Activated CD4-positive, alpha-beta T cell treated with anti-CD3 and anti-CD28 coated beads, Interleukin-2, amount 10 ng/mL, durations not matched to agents 7 days and 5 days (primary cell): ENCODE data around the gene ASTN1. TPM values are rescaled to one million over a fixed set of nuclear protein-coding genes. Genes with fewer than 3 reads are reported as not detected.

Experiments used
- CTCF ChIA-PET: fragments of 350-600 bp; sonication (Branson Sonifier 250); formaldehyde crosslinking; loops from one replicate; lab custom pipeline; 2021; ENCODE audit warnings: antibody characterized with exemption; lab: Charles Lee
- POLR2A ChIA-PET: fragments of 350-600 bp; sonication (Branson Sonifier 250); formaldehyde crosslinking; loops from one replicate; lab custom pipeline; 2021; ENCODE audit warnings: antibody characterized with exemption; lab: Charles Lee
- DNase-seq: peaks from one replicate; pipeline ENCODE4 v3.0.0-alpha.2; 2020
- H3K27ac Mint-ChIP-seq: one replicate; pipeline ENCODE4 v1.8.0; 2021; ENCODE audit warnings: mild to moderate bottlenecking, moderate library complexity, mixed read lengths
- H3K27me3 Mint-ChIP-seq: one replicate; pipeline ENCODE4 v1.8.0; 2021; ENCODE audit warnings: mixed read lengths
- H3K36me3 Mint-ChIP-seq: one replicate; pipeline ENCODE4 v1.8.0; 2021; ENCODE audit warnings: low read depth, mixed read lengths
- H3K4me1 Mint-ChIP-seq: one replicate; pipeline ENCODE4 v1.8.0; 2021; ENCODE audit warnings: mixed read lengths
- H3K4me3 Mint-ChIP-seq: one replicate; pipeline ENCODE4 v1.8.0; 2021; ENCODE audit warnings: mild to moderate bottlenecking, moderate library complexity, mixed read lengths
- H3K9me3 Mint-ChIP-seq: one replicate; pipeline ENCODE4 v1.8.0; 2021; ENCODE audit warnings: mixed read lengths
- total RNA-seq, 2 experiments: library from RNA; stranded (reverse); gene quantifications; one replicate each; pipeline ENCODE4 v1.2.3, GENCODE V29; 2021

The ASTN1 gene
- total RNA-seq, 2 experiments from 2014 or later = not detected

DNA sequence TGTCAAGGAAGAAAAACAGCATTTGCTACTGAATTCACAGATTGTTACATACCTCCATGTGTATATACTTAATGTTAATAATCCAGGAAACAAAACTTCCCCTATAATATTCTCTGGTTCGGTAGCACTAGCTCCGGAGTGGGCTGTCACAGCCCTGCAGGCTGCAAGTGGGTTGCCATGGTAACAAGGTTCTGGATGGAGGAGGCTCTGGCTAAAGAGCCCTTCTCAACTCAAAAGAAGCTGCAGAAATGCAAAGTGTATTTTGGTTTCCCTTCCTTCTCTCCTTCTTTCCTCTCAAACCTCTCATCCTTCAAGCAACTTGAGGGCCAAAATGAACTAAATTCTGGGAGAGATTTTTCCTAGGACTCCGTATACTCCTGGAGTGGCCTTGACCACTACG, 45.2 kb downstream of the ASTN1 start:
- no peak for DNase-seq
- ChIA-PET POLR2A (no interaction called here), CTCF (no interaction called here)
- Mint-ChIP-seq H3K9me3 (no peaks in the 10 kb centered on the region), H3K4me1 (no peaks in the 10 kb centered on the region), H3K27me3 (no peaks in the 10 kb centered on the region), H3K4me3 (no peak overlapping the region), H3K36me3 (no peaks in the 10 kb centered on the region), H3K27ac (no peak overlapping the region)

DNA sequence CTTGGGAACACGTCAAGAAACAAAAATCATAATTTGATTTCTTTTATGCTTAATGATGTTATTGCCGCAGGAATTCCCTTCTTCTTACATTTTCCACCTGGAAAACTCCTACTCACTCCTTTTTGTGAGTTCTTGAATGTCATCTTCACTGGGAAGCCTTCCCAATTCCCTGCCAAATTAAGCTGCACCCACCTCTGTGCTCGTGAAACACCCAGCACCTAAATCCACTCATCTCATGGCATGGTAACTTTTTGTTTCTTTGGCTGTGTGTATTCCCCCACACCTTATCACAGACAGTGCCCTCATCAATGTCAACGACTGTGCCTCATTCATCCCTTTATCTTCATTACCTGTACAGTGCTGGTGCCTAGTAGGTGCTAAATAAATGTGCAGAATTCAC, 45.6 kb downstream of the ASTN1 start:
- ChIA-PET CTCF (no interaction called here), POLR2A (no interaction called here)
- H3K36me3 Mint-ChIP-seq = no peaks in the 10 kb centered on the region
- H3K27ac Mint-ChIP-seq = no peak overlapping the region
- no peaks in the 10 kb centered on the region for H3K27me3 Mint-ChIP-seq
- H3K9me3 Mint-ChIP-seq = no peaks in the 10 kb centered on the region
- H3K4me3 Mint-ChIP-seq = no peak overlapping the region
- no peaks in the 10 kb centered on the region for H3K4me1 Mint-ChIP-seq
- DNase-seq = no peak

DNA sequence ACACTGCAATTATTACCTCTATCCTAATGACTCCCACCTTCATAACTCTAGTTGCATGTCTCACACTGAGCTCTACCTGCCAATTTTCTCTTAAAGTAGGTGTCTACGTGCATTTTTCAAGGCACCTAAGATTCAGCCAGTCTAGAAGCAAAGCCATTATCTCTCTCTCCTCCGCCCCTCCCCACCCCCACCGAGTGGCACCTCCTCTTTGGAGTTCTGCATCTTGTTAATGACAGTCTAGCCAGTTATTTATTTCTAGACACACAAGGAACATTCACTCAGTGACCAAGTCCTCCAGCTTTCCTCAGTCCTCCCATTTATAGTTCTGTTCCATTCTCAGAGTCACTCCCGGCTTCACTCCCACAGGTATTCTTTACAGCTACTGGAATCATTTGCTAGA, 47.6 kb downstream of the ASTN1 start:
- H3K4me3 Mint-ChIP-seq = no peak overlapping the region
- no peaks in the 10 kb centered on the region for H3K4me1 Mint-ChIP-seq
- H3K27ac Mint-ChIP-seq = no peak overlapping the region
- DNase-seq = no peak
- ChIA-PET CTCF (no interaction called here), POLR2A (no interaction called here)
- H3K27me3 Mint-ChIP-seq = no peaks in the 10 kb centered on the region
- no peaks in the 10 kb centered on the region for H3K9me3 Mint-ChIP-seq
- no peaks in the 10 kb centered on the region for H3K36me3 Mint-ChIP-seq

DNA sequence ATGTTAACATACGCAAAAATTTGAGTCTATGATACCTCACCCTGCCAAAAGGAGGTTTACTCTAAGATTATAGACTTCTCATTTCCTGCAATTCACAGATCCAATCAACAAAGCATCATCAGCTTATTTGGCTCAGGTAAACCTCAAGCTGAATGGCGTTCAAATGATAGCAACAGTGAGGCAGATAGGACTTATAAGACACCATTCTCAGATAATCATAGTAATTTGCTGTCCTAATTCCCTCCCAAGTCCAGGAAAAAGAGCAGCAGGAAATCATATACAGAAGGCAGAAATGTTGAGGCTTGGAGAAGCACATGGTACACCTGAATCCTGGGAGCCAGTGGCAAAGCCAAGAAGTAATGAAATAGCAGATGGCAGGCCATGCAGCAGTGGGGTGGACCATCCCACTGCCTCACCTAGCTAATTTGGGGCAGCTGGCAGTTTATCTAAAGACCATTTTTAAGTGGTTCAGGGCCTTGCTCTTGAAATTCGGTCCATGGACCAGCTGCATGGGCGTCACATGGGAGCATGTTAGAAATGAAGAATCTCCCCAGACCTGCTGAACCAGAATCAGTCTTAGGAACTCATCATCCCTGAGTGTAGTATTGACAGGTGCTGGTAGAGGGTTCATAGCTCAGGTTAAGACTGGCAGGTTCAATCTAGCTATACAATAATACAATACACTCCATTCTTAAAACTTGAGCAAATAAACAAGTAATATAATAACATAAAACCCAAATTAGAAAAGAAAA, 57.7 kb downstream of the ASTN1 start:
- Mint-ChIP-seq H3K36me3 (no peaks in the 10 kb centered on the region), H3K9me3 (no peaks in the 10 kb centered on the region), H3K4me3 (no peak overlapping the region), H3K27ac (no peak overlapping the region), H3K27me3 (no peaks in the 10 kb centered on the region), H3K4me1 (no peaks in the 10 kb centered on the region)
- POLR2A ChIA-PET = no interaction called here
- CTCF ChIA-PET = no interaction called here
- DNase-seq = no peak

DNA sequence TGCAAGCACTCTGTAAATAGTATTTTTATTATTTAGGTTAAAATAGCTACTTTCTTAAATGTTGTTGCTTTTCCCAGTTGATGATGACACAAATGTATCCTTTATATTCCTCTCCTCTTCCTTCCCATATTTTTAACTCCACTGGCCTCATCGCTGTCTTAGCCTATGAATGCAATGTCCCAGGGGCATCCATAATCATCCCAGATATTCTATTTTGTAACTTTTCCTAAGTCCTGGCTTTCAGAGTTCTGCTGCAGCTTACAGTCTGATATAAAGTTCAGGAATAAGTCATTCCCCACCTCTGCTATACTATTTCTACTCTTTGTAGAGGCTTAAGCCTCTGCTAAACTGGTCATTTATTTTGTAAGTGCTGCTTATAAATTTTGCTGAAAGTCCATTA, 58.3 kb downstream of the ASTN1 start:
- no peak overlapping the region for H3K27ac Mint-ChIP-seq
- ChIA-PET CTCF (no interaction called here), POLR2A (no interaction called here)
- H3K36me3 Mint-ChIP-seq = no peaks in the 10 kb centered on the region
- no peak for DNase-seq
- H3K9me3 Mint-ChIP-seq = no peaks in the 10 kb centered on the region
- no peaks in the 10 kb centered on the region for H3K4me1 Mint-ChIP-seq
- H3K4me3 Mint-ChIP-seq = no peak overlapping the region
- no peaks in the 10 kb centered on the region for H3K27me3 Mint-ChIP-seq

DNA sequence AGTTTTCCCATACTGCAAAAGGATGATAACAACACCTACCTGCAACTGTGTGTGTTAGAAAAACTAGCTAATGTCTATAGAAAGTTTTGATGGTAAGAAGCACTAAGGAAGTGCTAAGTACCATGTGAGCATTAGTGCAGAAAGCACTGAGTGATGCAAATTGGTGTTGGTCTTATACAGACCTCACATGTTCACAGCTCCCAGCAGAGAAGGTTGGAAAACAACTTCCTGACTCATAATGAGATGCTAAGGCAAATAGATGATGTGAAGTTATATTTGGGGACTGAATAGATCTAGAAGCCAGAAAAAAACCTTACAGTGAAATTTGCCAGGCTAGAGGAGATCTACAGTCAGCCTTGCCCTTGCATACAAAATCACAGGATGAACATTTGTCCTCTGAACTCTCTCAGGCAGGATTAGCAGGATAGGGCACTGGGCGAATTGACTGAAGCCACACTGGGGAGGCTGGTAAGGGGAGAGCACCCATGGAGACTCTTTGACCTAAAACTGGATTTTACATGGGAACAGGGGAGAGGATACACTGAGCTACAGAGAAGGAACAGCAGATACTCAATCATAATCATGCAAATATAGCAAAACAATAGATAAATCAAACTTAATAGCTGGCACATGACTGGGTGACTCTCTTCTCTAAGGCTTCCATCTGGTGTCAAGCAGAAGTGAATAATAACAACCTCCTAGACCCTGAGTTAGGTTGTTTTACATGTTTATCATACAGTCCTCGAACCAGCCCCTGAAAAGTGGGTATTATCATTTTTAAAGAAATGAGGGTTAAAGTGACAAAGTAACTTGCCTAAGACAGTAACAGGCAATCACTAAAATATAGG, 61.3 kb downstream of the ASTN1 start:
- no peaks in the 10 kb centered on the region for H3K4me1 Mint-ChIP-seq
- no peaks in the 10 kb centered on the region for H3K36me3 Mint-ChIP-seq
- no peak overlapping the region for H3K27ac Mint-ChIP-seq
- POLR2A ChIA-PET = no interaction called here
- CTCF ChIA-PET = no interaction called here
- DNase-seq = no peak
- H3K9me3 Mint-ChIP-seq = no peaks in the 10 kb centered on the region
- H3K27me3 Mint-ChIP-seq = no peaks in the 10 kb centered on the region
- H3K4me3 Mint-ChIP-seq = no peak overlapping the region

DNA sequence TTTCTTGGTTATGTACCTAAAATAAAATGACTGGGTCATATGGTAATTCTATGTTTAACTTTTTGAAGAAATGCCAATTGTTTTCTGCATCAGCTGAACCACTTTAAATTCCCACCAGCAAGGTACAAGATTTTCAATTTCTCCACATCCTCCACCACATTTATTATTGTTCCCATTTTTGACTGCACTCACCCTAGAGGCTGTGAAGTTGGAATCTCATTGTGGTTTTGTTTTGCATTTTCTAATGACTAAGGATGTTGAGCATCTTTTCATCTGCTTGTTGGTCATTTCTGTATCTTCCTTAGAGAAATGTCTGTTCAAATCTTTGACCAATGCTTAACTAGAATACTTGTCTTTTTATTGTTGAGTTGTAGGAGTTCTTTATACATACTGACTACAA, 72.5 kb downstream of the ASTN1 start:
- ChIA-PET POLR2A (no interaction called here), CTCF (no interaction called here)
- Mint-ChIP-seq H3K27me3 (no peaks in the 10 kb centered on the region), H3K36me3 (no peaks in the 10 kb centered on the region), H3K9me3 (peaks cover 1% of the 10 kb centered on the region), H3K4me1 (no peaks in the 10 kb centered on the region), H3K4me3 (no peak overlapping the region), H3K27ac (no peak overlapping the region)
- no peak for DNase-seq

DNA sequence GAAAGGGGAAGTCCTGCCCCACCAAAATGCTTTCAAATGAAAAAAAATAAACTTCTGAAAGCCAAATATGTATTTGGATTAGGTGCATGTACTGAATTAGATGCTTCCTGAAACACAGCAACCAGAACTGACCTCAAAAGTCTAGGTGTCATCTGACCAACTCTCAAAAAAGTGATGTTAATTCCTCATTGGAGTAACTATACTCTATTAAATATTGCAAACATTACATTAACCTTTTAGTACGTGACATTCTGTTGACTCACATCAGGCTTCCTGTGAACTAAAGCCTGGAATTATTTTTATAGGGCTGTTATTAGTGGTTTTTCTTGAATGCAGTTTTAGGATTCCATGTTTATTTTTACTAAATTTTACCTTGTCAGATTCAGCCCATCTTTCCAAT, 73.5 kb downstream of the ASTN1 start:
- Mint-ChIP-seq H3K36me3 (no peaks in the 10 kb centered on the region), H3K27me3 (no peaks in the 10 kb centered on the region), H3K27ac (no peak overlapping the region), H3K4me3 (no peak overlapping the region), H3K4me1 (no peaks in the 10 kb centered on the region), H3K9me3 (no peaks in the 10 kb centered on the region)
- CTCF ChIA-PET = no interaction called here
- POLR2A ChIA-PET = no interaction called here
- DNase-seq = no peak

DNA sequence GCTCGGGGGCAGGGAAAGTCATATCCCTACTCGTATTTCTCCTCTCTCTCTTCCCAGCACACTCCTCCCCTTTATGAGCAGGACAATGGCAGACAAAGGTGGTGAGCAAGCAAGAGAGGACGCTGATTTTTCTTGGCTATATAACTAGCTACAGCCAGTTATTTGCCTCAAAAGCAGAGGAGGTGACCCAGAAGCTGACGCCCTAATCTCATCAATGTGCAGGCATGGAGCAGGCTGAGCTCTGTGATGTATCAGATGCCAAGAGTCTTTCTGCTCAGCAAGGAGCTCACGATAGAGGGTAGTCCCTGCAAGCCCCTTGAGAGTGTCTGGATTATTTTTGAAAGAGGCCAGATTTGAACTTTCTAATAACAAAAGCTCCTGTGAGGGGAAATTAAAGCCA, 75.5 kb downstream of the ASTN1 start:
- Mint-ChIP-seq H3K4me1 (no peaks in the 10 kb centered on the region), H3K36me3 (no peaks in the 10 kb centered on the region), H3K9me3 (no peaks in the 10 kb centered on the region), H3K27ac (no peak overlapping the region), H3K27me3 (no peaks in the 10 kb centered on the region), H3K4me3 (no peak overlapping the region)
- DNase-seq = no peak
- ChIA-PET POLR2A (no interaction called here), CTCF (no interaction called here)

DNA sequence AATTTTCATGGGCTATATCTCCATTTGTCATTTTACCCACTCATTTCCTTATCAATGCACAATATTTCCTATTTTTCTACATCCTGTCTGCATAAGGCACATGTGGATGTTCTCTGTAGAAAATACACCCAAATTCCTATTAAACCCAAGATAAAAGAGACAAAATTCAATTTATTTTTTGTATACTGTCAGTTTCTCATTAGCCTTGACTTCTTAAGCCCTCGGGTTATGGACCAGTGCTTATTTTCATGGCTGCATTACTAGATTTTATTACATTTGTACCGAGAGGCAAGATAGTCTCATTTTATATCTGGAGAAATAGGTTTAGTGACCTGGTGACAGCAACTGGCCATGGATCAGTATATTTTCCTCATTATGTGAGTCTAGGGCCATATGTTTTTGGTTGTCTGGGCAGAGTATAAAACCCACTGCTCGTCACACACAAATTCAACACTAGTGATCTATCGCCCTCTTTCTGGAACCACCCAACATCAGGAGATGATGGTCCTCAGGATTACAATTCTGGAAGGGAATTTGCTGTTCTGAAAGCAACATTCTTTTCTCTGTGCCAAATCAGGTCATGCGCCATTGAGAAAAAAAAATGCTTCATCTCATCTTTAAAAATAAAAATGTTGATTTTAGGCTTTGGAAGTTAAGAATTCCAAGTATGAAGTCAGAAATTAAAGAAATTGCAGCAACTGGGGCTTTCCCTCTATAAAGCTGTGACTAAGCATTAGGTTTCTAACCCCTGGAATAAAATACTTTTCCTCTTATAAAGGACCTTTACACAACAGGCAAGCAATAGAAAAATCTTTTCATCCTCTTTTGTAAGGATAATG, 81.4 kb downstream of the ASTN1 start:
- no peaks in the 10 kb centered on the region for H3K27me3 Mint-ChIP-seq
- no peaks in the 10 kb centered on the region for H3K36me3 Mint-ChIP-seq
- CTCF ChIA-PET = no interaction called here
- no peaks in the 10 kb centered on the region for H3K4me1 Mint-ChIP-seq
- H3K4me3 Mint-ChIP-seq = no peak overlapping the region
- no peaks in the 10 kb centered on the region for H3K9me3 Mint-ChIP-seq
- POLR2A ChIA-PET = no interaction called here
- no peak overlapping the region for H3K27ac Mint-ChIP-seq
- DNase-seq = no peak

DNA sequence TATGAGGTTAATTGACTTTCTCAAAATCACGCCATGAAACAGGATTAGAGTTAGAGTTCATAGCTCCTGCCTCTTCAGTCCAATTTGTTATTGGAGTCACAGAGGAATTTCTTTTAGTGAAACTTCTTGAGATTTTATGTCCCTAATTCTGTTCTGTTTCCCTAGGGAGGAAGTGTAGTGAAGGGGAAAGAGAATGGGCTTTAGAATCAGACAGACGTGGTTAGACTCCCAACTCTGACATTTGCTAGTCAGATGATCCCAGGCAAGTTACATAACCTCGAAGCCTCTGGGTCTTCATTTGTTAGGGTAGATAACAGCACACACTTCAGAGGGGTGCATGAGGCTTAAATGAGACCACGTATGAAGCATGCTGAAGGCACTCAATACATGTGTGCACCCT, 83.9 kb downstream of the ASTN1 start:
- H3K27ac Mint-ChIP-seq = no peak overlapping the region
- ChIA-PET CTCF (no interaction called here), POLR2A (no interaction called here)
- H3K27me3 Mint-ChIP-seq = no peaks in the 10 kb centered on the region
- H3K4me1 Mint-ChIP-seq = no peaks in the 10 kb centered on the region
- no peak for DNase-seq
- no peaks in the 10 kb centered on the region for H3K9me3 Mint-ChIP-seq
- H3K36me3 Mint-ChIP-seq = no peaks in the 10 kb centered on the region
- H3K4me3 Mint-ChIP-seq = no peak overlapping the region

DNA sequence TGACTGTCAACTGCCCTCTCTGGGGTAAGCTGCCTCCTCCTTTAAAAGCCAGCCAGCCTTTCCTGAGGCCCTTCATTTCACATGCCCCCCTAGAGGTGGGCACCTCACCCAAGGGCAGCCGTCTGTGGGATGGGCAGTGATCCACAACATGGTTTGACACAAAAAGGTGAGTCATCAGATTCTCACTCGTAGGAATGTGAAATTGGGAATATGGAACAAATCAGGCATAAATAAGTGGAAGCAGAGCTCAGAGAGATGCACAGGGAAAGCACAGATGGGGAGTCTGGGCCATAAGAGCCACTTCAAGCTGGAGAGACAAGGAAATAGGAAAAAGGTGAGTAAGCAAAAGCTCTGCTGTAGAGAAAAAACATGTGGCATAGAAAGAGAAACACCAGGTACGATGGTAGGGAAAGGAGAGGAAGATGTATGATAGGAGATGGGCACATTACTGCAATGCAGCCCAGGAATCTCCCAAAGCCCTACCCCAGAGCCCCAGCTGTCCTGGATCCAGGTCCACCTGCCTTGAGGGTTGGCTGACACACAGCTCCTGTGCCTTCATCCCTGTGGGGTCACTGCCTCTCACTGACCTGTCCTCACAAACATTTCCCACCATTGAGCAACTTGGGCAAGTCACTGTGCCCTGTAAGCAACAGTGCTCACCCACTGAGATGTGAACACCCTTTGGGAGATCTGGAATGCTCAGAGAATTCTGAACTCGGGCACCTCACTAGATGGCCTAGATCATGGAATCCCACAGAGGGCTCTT, 86.6 kb downstream of the ASTN1 start:
- POLR2A ChIA-PET = no interaction called here
- Mint-ChIP-seq H3K27me3 (no peaks in the 10 kb centered on the region), H3K9me3 (no peaks in the 10 kb centered on the region), H3K27ac (no peak overlapping the region), H3K36me3 (no peaks in the 10 kb centered on the region), H3K4me3 (no peak overlapping the region), H3K4me1 (no peaks in the 10 kb centered on the region)
- CTCF ChIA-PET = interaction anchor here (0.8 kb wide), 1 partner anchor 25 kb away, joined by 3 read pairs; no protein-coding TSS in a partner anchor
- no peak for DNase-seq
